ENCODE data around the gene TOR1A. TPM values are rescaled to one million over a fixed set of nuclear protein-coding genes. Genes with fewer than 3 reads are reported as not detected.

TOR1A gene
- total RNA-seq, 4 donors from 2014 or later, result 28.9 to 49.6 (median 39.8) TPM

- Histone ChIP-seq H3K27ac (no peak overlapping the region), H3K4me1 (no peaks in the 10 kb centered on the region), H3K27me3 (no peaks in the 10 kb centered on the region), H3K36me3 (peaks cover 0 to 40% (median 0%) of the 10 kb centered on the region in 3 donors), H3K9me3 (no peaks in the 10 kb centered on the region), H3K4me3 (no peak overlapping the region)
- DNase-seq, result no peak
- TF ChIP-seq POLR2A (IDR thresholded peaks at IDR 0.05), result no peak
- TF ChIP-seq CTCF (IDR thresholded peaks at IDR 0.05), result no peak
Measured at GRCh38 chr9:129849901-129850300, 26.0 kb upstream of the TOR1A start.

- Histone ChIP-seq H3K4me3 (no peak overlapping the region), H3K9me3 (no peaks in the 10 kb centered on the region), H3K27ac (no peak overlapping the region), H3K27me3 (no peaks in the 10 kb centered on the region), H3K36me3 (peaks cover 0 to 30% (median 0%) of the 10 kb centered on the region in 3 donors), H3K4me1 (no peaks in the 10 kb centered on the region)
- no peak for TF ChIP-seq POLR2A (IDR thresholded peaks at IDR 0.05)
- no peak for TF ChIP-seq CTCF (IDR thresholded peaks at IDR 0.05)
- no peak for DNase-seq
Measured at GRCh38 chr9:129848712-129849441, 24.9 kb upstream of the TOR1A start.

GRCh38 chr9:129845373-129845772, 21.4 kb upstream of the TOR1A start:
- TF ChIP-seq POLR2A (IDR thresholded peaks at IDR 0.05), result no peak
- TF ChIP-seq CTCF (IDR thresholded peaks at IDR 0.05), result no peak
- H3K4me1 ChIP-seq, result no peaks in the 10 kb centered on the region
- H3K27me3 ChIP-seq, result no peaks in the 10 kb centered on the region
- no peaks in the 10 kb centered on the region for H3K36me3 ChIP-seq
- no peak overlapping the region for H3K4me3 ChIP-seq
- no peak for DNase-seq
- H3K9me3 ChIP-seq, result no peaks in the 10 kb centered on the region
- H3K27ac ChIP-seq, result no peak overlapping the region

GRCh38 chr9:129841071-129841470, 17.1 kb upstream of the TOR1A start:
- TF ChIP-seq CTCF (IDR thresholded peaks at IDR 0.05) (no peak), POLR2A (IDR thresholded peaks at IDR 0.05) (no peak)

GRCh38 chr9:129840034-129840433, 16.1 kb upstream of the TOR1A start:
- no peak for TF ChIP-seq POLR2A (IDR thresholded peaks at IDR 0.05)
- no peak for TF ChIP-seq CTCF (IDR thresholded peaks at IDR 0.05)
- Histone ChIP-seq H3K4me1 (peaks cover 0 to 23% (median 6%) of the 10 kb centered on the region in 4 donors), H3K27ac (peak overlapping the region in 1 of 4 donors; percentile 38), H3K27me3 (no peaks in the 10 kb centered on the region), H3K9me3 (no peaks in the 10 kb centered on the region), H3K4me3 (no peak overlapping the region), H3K36me3 (no peaks in the 10 kb centered on the region)
- DNase-seq, result no peak

More at GRCh38 chr9:129841071-129841470, 17.1 kb upstream of the TOR1A start:
- H3K27ac ChIP-seq, result no peak overlapping the region
- peaks cover 0 to 21% (median 6%) of the 10 kb centered on the region in 4 donors for H3K4me1 ChIP-seq
- H3K9me3 ChIP-seq, result no peaks in the 10 kb centered on the region
- no peaks in the 10 kb centered on the region for H3K27me3 ChIP-seq
- H3K4me3 ChIP-seq, result no peak overlapping the region
- DNase-seq, result no peak
- H3K36me3 ChIP-seq, result no peaks in the 10 kb centered on the region

All from Peyer's patch (tissue), 4 donors.